Colonic mucosa (tissue), 4 donors: ENCODE data around the gene ENTPD6. TPM values are rescaled to one million over a fixed set of nuclear protein-coding genes. Genes with fewer than 3 reads are reported as not detected.
"Not testable (repeated sequence)": the region's sequence is repeated elsewhere in the genome, so short reads cannot be mapped to it uniquely, and the experiment has no call there.

ENCODE experiments used
- DNase-seq: peaks from one replicate; pipeline ENCODE4 v3.0.0-alpha.2; 2020
- H3K27ac ChIP-seq: fragments of 200-600 bp; one replicate; pipeline ENCODE4 v1.8.0; 2021
- H3K27me3 ChIP-seq: fragments of 200-600 bp; one replicate; pipeline ENCODE4 v1.8.0; 2021
- H3K36me3 ChIP-seq: fragments of 200-600 bp; one replicate; pipeline ENCODE4 v1.8.0; 2021
- H3K4me1 ChIP-seq: fragments of 200-600 bp; one replicate; pipeline ENCODE4 v1.8.0; 2021; ENCODE audit warnings: mild to moderate bottlenecking
- H3K4me3 ChIP-seq: fragments of 200-600 bp; one replicate; pipeline ENCODE4 v1.8.0; 2021
- H3K9ac ChIP-seq, 2 donors: one replicate each; pipeline ENCODE4 v1.7.0; 2013; ENCODE audit warnings: control low read depth in 2 of 2, low read depth in 2 of 2, low read length in 2 of 2
- H3K9me3 ChIP-seq: fragments of 200-600 bp; one replicate; pipeline ENCODE4 v1.8.0; 2021
- CTCF ChIP-seq: fragments of 200-600 bp; IDR thresholded peaks from one replicate; pipeline ENCODE4 v1.8.0; 2022; ENCODE audit warnings: antibody characterized with exemption, mild to moderate bottlenecking
- intact Hi-C: fragments of 100-400 bp; cut with DNase I; formaldehyde crosslinking; loops from one replicate; pipeline ENCODE4 v1.14.1; 2022
- total RNA-seq, 2 donors: library from RNA; stranded (reverse); fragmentation: NEBNext Ultra II Directional in 1 of 2; extraction: Animal tissue kit (Norgen Biotek cat#: 25700) in 1 of 2; gene quantifications; one replicate each; pipeline ENCODE4 v1.2.1, GENCODE V29; 2021
- donor health status: healthy.
- donor health status: DM: no; HTN: no; CAD: no.
- donor health status: DM: no; HTN: no; CAD: no.

Gene ENTPD6
- total RNA-seq, 2 donors from 2014 or later, result 120 to 201 TPM

GRCh38 chr20:25150016-25150415, 45.5 kb upstream of the ENTPD6 start:
- no peaks in the 10 kb centered on the region for H3K36me3 ChIP-seq
- DNase-seq, result no peak
- peaks cover 4% of the 10 kb centered on the region for H3K4me1 ChIP-seq
- no peak overlapping the region for H3K27ac ChIP-seq
- intact Hi-C loops, result no loop called here
- no peak overlapping the region for H3K9ac ChIP-seq
- no peak for TF ChIP-seq CTCF
- no peaks in the 10 kb centered on the region for H3K9me3 ChIP-seq
- H3K27me3 ChIP-seq, result peaks cover 6% of the 10 kb centered on the region
- H3K4me3 ChIP-seq, result no peak overlapping the region

GRCh38 chr20:25158043-25158442, 37.5 kb upstream of the ENTPD6 start:
- no peak overlapping the region for H3K9ac ChIP-seq
- DNase-seq, result no peak
- TF ChIP-seq CTCF, result no peak
- intact Hi-C loops, result no loop called here
- no peaks in the 10 kb centered on the region for H3K9me3 ChIP-seq
- H3K27ac ChIP-seq, result no peak overlapping the region
- H3K4me1 ChIP-seq, result no peaks in the 10 kb centered on the region
- H3K36me3 ChIP-seq, result no peaks in the 10 kb centered on the region
- H3K27me3 ChIP-seq, result no peaks in the 10 kb centered on the region
- H3K4me3 ChIP-seq, result no peak overlapping the region

- intact Hi-C loops, result no loop called here
- DNase-seq, result no peak
- no peak for TF ChIP-seq CTCF
- Histone ChIP-seq H3K27ac (no peak overlapping the region), H3K27me3 (no peaks in the 10 kb centered on the region), H3K4me3 (no peak overlapping the region), H3K4me1 (no peaks in the 10 kb centered on the region), H3K9ac (no peak overlapping the region), H3K9me3 (no peaks in the 10 kb centered on the region), H3K36me3 (no peaks in the 10 kb centered on the region)
These were observed 35.0 kb upstream of the ENTPD6 start for GRCh38 chr20:25160467-25160866.

GRCh38 chr20:25160897-25161296, 34.6 kb upstream of the ENTPD6 start:
- H3K4me3 ChIP-seq, result no peak overlapping the region
- no peaks in the 10 kb centered on the region for H3K36me3 ChIP-seq
- H3K9ac ChIP-seq, result no peak overlapping the region
- no peaks in the 10 kb centered on the region for H3K9me3 ChIP-seq
- intact Hi-C loops, result no loop called here
- no peaks in the 10 kb centered on the region for H3K27me3 ChIP-seq
- no peak for TF ChIP-seq CTCF
- H3K27ac ChIP-seq, result no peak overlapping the region
- no peak for DNase-seq
- H3K4me1 ChIP-seq, result no peaks in the 10 kb centered on the region

- no peak for TF ChIP-seq CTCF
- Histone ChIP-seq H3K9me3 (no peaks in the 10 kb centered on the region), H3K4me3 (no peak overlapping the region), H3K9ac (no peak overlapping the region), H3K4me1 (no peaks in the 10 kb centered on the region), H3K36me3 (no peaks in the 10 kb centered on the region), H3K27ac (no peak overlapping the region), H3K27me3 (no peaks in the 10 kb centered on the region)
- DNase-seq, result no peak
- intact Hi-C loops, result no loop called here
These were observed 30.4 kb upstream of the ENTPD6 start for GRCh38 chr20:25165128-25165527.

- H3K4me1 ChIP-seq, intact Hi-C loops: not testable (repeated sequence)
These were observed 29.3 kb upstream of the ENTPD6 start for GRCh38 chr20:25166105-25166782.

More at GRCh38 chr20:25166105-25166782, 29.3 kb upstream of the ENTPD6 start:
- not testable (repeated sequence) for H3K4me3 ChIP-seq, H3K9ac ChIP-seq, DNase-seq, H3K27ac ChIP-seq, H3K36me3 ChIP-seq, H3K9me3 ChIP-seq, H3K27me3 ChIP-seq
